ENCODE measurements around the gene GALT. TPM values are rescaled to one million over a fixed set of nuclear protein-coding genes. Genes with fewer than 3 reads are reported as not detected.

The GALT gene
- total RNA-seq, 6 experiments from 2014 or later = 58.2 to 157 (median 117) TPM

- H3K4me1 ChIP-seq = peaks cover 0 to 70% (median 30%) of the 10 kb centered on the region in 4 donors
- H3K27me3 ChIP-seq = no peaks in the 10 kb centered on the region
- peaks cover 0 to 17% (median 9%) of the 10 kb centered on the region in 4 donors for H3K36me3 ChIP-seq
- DNase-seq (no peak), ATAC-seq (no peak)
- intact Hi-C loops (cut with DNase I) = no loop called here
- TF ChIP-seq CTCF (IDR thresholded peaks at IDR 0.05) = no peak
- no peak for TF ChIP-seq POLR2A (IDR thresholded peaks at IDR 0.05)
- WGBS (ENCODE audit: insufficient coverage, low coverage, low lambda C conversion rate, missing lambda C conversion rate) = 81% methylated on average over 5 of the region's 8 CpGs
- no peak overlapping the region for H3K4me3 ChIP-seq
- no peaks in the 10 kb centered on the region for H3K9me3 ChIP-seq
- no peak overlapping the region for H3K27ac ChIP-seq
Measured at GRCh38 chr9:34648673-34649072, 2.2 kb downstream of the GALT start.

GRCh38 chr9:34650816-34651215, 4.3 kb downstream of the GALT start:
- Histone ChIP-seq H3K9me3 (no peaks in the 10 kb centered on the region), H3K27ac (peak overlapping the region in 2 of 3 donors; percentile 18 to 77), H3K27me3 (no peaks in the 10 kb centered on the region), H3K4me3 (peak overlapping the region in 1 of 3 donors; percentile 59), H3K4me1 (peaks cover 0 to 50% (median 22%) of the 10 kb centered on the region in 4 donors), H3K36me3 (peaks cover 0 to 17% (median 9%) of the 10 kb centered on the region in 4 donors)
- no peak for TF ChIP-seq CTCF (IDR thresholded peaks at IDR 0.05)
- ATAC-seq = peak in 1 of 4 donors; percentile 0
- intact Hi-C loops (cut with DNase I) = no loop called here
- DNase-seq = peak; percentile 57 to 83 (median 76)
- 0% methylated on average over 2 of the region's 5 CpGs for WGBS (ENCODE audit: insufficient coverage, low coverage, low lambda C conversion rate, missing lambda C conversion rate)

GRCh38 chr9:34651321-34651720, 4.8 kb downstream of the GALT start:
- Histone ChIP-seq H3K27ac (peak overlapping the region; percentile 18 to 77 (median 45)), H3K4me1 (peaks cover 0 to 46% (median 20%) of the 10 kb centered on the region in 4 donors), H3K36me3 (peaks cover 0 to 17% (median 9%) of the 10 kb centered on the region in 4 donors), H3K4me3 (peak overlapping the region; percentile 14 to 59 (median 23)), H3K9me3 (no peaks in the 10 kb centered on the region), H3K27me3 (no peaks in the 10 kb centered on the region)
- TF ChIP-seq POLR2A (IDR thresholded peaks at IDR 0.05) (no peak), CTCF (IDR thresholded peaks at IDR 0.05) (no peak)
- intact Hi-C loops (cut with DNase I) = no loop called here
- ATAC-seq = peak; percentile 2 to 24 (median 16)
- peak in 2 of 3 donors; percentile 69 to 82 for DNase-seq
- 19% methylated on average over 3 of the region's 4 CpGs for WGBS (ENCODE audit: insufficient coverage, low coverage, low lambda C conversion rate, missing lambda C conversion rate)

- Histone ChIP-seq H3K27ac (peak within 1 kb of the TSS; percentile 18 to 77 (median 45)), H3K36me3 (peaks cover 0 to 17% (median 9%) of the 10 kb centered on the region in 4 donors), H3K27me3 (no peaks in the 10 kb centered on the region), H3K9me3 (no peaks in the 10 kb centered on the region), H3K4me1 (peaks cover 0 to 46% (median 20%) of the 10 kb centered on the region in 4 donors), H3K4me3 (peak within 1 kb of the TSS; percentile 14 to 59 (median 23))
- intact Hi-C loops (cut with DNase I) = no loop called here
- TF ChIP-seq CTCF (IDR thresholded peaks at IDR 0.05) = peak in 1 of 4 donors; percentile 14
- peak; percentile 41 for TF ChIP-seq POLR2A (IDR thresholded peaks at IDR 0.05)
- peak; percentile 86 to 94 (median 89) for ATAC-seq
- peak; percentile 94 to 97 (median 97) for DNase-seq
- 4% methylated on average over 13 of the region's 24 CpGs for WGBS (ENCODE audit: insufficient coverage, low coverage, low lambda C conversion rate, missing lambda C conversion rate)
Measured at GRCh38 chr9:34651876-34652601, 5.6 kb downstream of the GALT start, which contains the start of gene IL11RA. IL11RA (plus strand) TSS chr9:34652185; CDS start chr9:34655218, 3,033 bp downstream.

All from right lobe of liver (tissue), 6 donors.